GM21786 (cell line): ENCODE measurements around the gene MFSD6.
"Not testable (repeated sequence)": the region's sequence is repeated elsewhere in the genome, so short reads cannot be mapped to it uniquely, and the experiment has no call there.

Source experiments
- ATAC-seq: cut with Tn5 transposase; IDR thresholded peaks from one replicate; pipeline ENCODE4 v1.9.1; 2021; ENCODE audit not compliant: unreplicated experiment

MFSD6 gene

DNA sequence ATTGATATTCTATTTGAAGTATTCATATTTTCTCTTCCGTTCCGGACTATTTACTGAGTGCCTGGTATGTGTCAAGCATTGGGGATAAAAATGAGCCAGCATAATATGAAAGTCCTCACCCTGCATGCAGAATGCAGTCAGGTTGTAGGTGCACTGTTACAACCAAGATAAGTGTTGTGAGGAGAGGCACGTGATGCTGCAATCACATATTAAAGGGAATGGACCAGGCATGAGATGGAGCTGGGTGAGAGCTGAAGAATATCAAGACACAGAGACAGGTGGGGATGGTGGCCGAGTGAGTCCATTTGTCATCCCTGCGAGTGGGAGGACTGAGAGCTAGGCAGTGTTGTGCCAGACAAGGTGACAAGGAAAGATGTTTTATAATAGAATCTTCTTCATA is 52.3 kb downstream of the MFSD6 start:
- ATAC-seq = no peak

GRCh38 chr2:190462181-190462580 is 54.0 kb downstream of the MFSD6 start:
- ATAC-seq = no peak

GRCh38 chr2:190462611-190463010 is 54.5 kb downstream of the MFSD6 start:
- no peak for ATAC-seq

- peak; percentile 51 for ATAC-seq
Observed at GRCh38 chr2:190465060-190465459, 56.9 kb downstream of the MFSD6 start.

GRCh38 chr2:190466819-190467446 is 58.8 kb downstream of the MFSD6 start:
- no peak for ATAC-seq

DNA sequence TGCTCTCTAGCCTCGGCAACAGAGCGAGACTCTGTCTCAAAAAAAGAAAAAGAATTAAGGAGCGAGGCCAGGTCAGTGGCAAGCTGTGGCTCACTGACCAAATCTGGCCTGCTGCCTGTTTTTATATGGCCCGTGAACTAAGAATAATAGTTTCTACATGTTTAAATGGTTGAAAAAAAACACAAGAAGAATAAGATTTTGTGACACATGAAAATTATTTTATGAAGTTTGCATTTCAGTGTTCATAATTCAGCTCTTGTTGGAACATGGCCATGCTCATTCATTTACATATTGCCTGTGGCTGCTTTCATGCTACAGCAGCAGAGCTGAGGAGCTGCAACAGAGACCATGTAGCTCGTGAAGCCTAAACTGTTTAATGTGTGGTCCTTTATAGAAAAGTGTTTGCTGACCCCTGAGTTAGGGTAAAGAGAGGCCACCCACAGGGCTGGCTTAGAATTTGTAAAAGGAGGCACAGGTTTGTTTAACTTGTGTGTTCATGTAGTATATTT is 59.5 kb downstream of the MFSD6 start:
- peak; percentile 30 for ATAC-seq

- ATAC-seq = not testable (repeated sequence)
Observed at GRCh38 chr2:190468354-190468753, 60.2 kb downstream of the MFSD6 start.

DNA sequence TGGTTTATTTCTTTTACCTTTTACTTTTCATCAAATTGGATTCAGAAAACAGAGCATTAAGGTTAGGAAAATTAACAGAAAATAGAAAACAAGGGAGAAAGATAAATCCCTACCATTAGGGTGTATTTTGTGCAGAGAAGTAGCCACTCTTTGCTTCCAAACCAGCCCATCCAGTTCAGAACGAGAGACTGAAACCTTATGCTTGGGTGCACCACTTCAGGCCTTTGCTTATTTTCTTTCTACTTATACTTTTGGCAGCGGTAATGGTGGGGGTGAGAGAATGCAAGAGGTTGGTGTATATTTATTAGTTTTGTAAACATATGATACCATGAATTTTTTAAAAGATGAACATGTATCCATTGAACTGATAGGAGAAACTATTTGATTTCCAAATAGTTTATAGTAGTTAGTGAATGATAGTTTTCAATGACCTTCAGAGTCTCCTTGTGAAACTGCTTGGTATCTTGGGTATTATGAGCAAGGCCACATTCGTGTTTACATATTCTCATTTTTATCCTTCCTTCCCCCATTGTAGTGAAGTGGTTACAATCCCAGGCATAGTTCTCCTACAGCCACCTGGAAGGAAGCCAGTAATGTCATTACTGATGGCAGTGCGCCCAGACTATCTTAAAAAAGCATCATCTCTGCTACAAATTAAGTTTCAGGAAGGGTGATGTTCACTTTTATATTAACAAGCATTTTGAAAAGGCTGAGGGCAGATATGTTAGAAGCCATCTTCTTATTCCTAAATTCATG is 60.8 kb downstream of the MFSD6 start:
- peak; percentile 68 for ATAC-seq

GRCh38 chr2:190469771-190470170 is 61.6 kb downstream of the MFSD6 start:
- no peak for ATAC-seq

DNA sequence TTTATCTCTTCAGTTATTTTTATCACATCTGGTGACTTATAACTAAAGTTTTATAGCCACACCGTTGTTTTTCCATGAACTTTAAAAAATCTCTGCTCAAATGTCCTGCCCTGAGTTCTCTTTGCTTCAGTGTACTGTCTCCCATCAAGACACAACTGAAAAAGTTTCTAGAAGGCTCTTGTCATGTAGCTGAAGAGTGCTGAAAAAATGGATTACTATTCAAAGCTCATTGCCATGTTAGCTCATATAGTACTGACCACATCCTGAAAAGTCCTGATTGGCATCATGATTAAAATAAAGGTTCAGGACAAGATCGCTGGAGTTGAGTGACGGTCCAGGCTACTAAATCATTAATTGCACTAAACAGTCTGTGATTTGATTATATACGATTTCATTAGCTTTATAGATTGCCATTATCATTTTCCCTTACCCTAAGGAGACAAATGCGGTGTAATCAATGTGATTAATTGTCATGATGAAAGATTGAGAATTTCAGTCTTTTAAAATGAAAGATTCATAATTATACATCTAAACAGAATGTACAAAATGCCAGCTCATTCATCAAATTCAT is 62.2 kb downstream of the MFSD6 start:
- no peak for ATAC-seq

GRCh38 chr2:190477661-190478454 is 69.7 kb downstream of the MFSD6 start:
- ATAC-seq = no peak

GRCh38 chr2:190478572-190479195 is 70.5 kb downstream of the MFSD6 start:
- no peak for ATAC-seq

GRCh38 chr2:190481339-190481738 is 73.2 kb downstream of the MFSD6 start:
- no peak for ATAC-seq

GRCh38 chr2:190482451-190482850 is 74.3 kb downstream of the MFSD6 start:
- ATAC-seq = no peak

DNA sequence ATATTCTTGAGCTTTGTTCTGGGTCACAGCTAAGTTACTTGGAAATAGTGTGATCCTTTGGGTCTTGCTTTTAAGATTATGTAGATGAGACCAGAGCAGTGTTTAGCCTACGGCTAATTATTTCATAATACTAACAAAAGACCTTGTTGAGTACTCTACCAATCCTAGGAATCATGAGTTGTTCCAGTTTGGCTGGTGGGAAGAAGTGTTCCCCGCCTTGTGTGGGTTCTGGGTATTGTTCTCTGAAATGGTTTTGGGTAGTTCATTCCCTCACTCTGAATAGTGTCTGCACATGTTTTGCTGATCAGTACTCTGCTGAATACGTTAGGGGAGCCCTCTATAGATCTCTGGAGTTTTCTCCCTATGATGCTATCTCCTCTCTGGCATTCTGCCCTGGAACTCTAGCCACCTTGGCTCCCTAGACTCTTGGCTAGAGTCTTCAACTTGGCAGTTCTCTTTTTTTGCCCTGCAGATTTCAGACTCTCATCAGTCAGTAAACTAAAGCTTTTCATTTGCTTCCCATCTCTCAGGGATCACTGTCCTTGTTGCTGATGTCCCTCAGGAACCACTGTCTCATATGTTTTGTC is 78.0 kb downstream of the MFSD6 start:
- no peak for ATAC-seq

DNA sequence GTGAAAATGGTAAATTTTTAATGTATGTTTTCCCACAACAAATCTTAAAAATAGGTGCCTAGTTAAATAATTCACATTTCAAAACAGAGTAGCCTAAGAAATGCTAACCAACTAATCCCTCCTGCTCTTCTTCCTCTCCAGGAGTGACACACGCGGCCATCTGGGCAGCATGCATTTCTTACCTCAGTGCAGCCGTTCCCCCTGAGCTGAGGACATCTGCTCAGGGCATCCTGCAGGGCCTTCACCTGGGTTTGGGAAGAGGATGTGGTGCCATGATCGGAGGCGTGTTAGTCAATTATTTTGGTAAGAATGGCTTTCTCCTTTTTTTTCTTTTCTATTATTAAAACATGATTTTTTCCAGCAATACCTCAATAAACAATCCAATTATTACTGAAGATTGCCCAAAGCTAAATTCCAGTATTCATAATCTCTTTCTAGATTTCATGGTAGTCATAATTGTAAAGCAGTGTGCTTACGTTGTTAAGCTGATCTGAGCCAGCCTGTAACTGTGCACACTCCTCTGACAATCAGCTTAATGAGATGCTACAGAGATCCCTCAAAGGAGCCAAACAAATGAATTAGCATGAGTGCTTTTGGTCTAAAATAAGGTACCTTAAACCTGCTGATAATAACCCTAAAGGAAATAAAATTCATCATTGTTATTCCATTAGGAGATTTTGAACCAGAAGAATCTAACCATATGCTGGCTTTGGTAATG is 80.5 kb downstream of the MFSD6 start:
- no peak for ATAC-seq

- ATAC-seq = no peak
Observed at GRCh38 chr2:190489475-190489874, 81.3 kb downstream of the MFSD6 start.

- ATAC-seq = no peak
Observed at GRCh38 chr2:190490502-190490901, 82.3 kb downstream of the MFSD6 start.

DNA sequence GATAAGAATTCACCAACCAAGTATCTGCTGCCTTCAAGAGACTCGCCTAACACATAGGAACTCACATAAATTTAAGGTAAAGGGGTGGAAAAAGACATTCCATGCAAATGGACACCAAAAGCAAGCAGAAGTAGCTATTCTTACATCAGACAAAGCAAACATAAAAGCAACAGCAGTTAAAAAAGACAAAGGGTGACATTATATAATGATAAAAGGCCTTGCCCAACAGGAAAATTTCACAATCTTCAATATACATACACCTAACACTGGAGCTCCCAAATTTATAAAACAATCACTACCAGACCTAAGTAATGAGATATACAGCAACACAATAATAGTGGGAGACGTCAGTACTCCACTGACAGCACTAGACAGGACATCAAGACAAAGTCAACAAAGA is 84.9 kb downstream of the MFSD6 start:
- ATAC-seq = no peak
